Mesendoderm (in vitro differentiated cells): ENCODE data around the gene VTCN1.
A peak's percentile ranks its signal among the peaks of the same experiment; 100 is the strongest.

Source experiments
- DNase-seq: peaks from one replicate; pipeline ENCODE4 v3.0.0; 2013
- H2AK5ac ChIP-seq: 2 replicates; pipeline ENCODE4 v1.6.1; 2013; ENCODE audit warnings: low read length, inconsistent platforms
- H2BK120ac ChIP-seq: 2 replicates; pipeline ENCODE4 v1.6.1; 2013; ENCODE audit warnings: low read depth, mild to moderate bottlenecking, low read length, moderate library complexity, mixed read lengths
- H2BK15ac ChIP-seq: replicated peaks from 2 replicates; pipeline ENCODE4 v1.6.1; 2013; ENCODE audit warnings: low read depth, mild to moderate bottlenecking, moderate library complexity
- H2BK5ac ChIP-seq: 2 replicates; pipeline ENCODE4 v1.6.1; 2013; ENCODE audit warnings: low read length, inconsistent platforms
- H3K18ac ChIP-seq: 2 replicates; pipeline ENCODE4 v1.6.1; 2013; ENCODE audit warnings: mild to moderate bottlenecking, low read length, mixed read lengths
- H3K23ac ChIP-seq: one replicate; pipeline ENCODE4 v1.6.1; 2013; ENCODE audit warnings: low read length
- H3K27ac ChIP-seq: 2 replicates; pipeline ENCODE4 v1.5.1; 2013; ENCODE audit warnings: low read depth, mild to moderate bottlenecking, inconsistent platforms, low read length, moderate library complexity
- H3K27me3 ChIP-seq: 2 replicates; pipeline ENCODE4 v1.6.1; 2013; ENCODE audit warnings: low read length, control low read depth, mild to moderate bottlenecking, inconsistent platforms; ENCODE audit not compliant: insufficient read depth, poor library complexity
- H3K36me3 ChIP-seq: 2 replicates; pipeline ENCODE4 v1.6.1; 2013; ENCODE audit warnings: low read length, inconsistent platforms; ENCODE audit not compliant: control insufficient read depth, insufficient read depth
- H3K4ac ChIP-seq: one replicate; pipeline ENCODE4 v1.6.1; 2013; ENCODE audit warnings: low read depth, mild to moderate bottlenecking, low read length, moderate library complexity
- H3K4me1 ChIP-seq: 2 replicates; pipeline ENCODE4 v1.6.1; 2013; ENCODE audit warnings: low read depth, low read length, inconsistent platforms; ENCODE audit not compliant: control insufficient read depth
- H3K4me2 ChIP-seq: 2 replicates; pipeline ENCODE4 v1.6.1; 2013; ENCODE audit warnings: low read length
- H3K4me3 ChIP-seq: 2 replicates; pipeline ENCODE4 v1.5.1; 2013; ENCODE audit warnings: mild to moderate bottlenecking, low read length
- H3K56ac ChIP-seq: one replicate; pipeline ENCODE4 v1.6.1; 2013; ENCODE audit warnings: low read length
- H3K79me1 ChIP-seq: 2 replicates; pipeline ENCODE4 v1.6.1; 2013; ENCODE audit warnings: low read length, inconsistent platforms
- H3K79me2 ChIP-seq: 2 replicates; pipeline ENCODE4 v1.6.1; 2013; ENCODE audit warnings: mild to moderate bottlenecking, low read length; ENCODE audit not compliant: control insufficient read depth, insufficient read depth
- H3K9ac ChIP-seq: 2 replicates; pipeline ENCODE4 v1.6.1; 2013; ENCODE audit warnings: low read length, inconsistent platforms
- H4K5ac ChIP-seq: one replicate; pipeline ENCODE4 v1.6.1; 2013; ENCODE audit warnings: low read length
- H4K8ac ChIP-seq: one replicate; pipeline ENCODE4 v1.6.1; 2013; ENCODE audit warnings: low read depth, mild to moderate bottlenecking, control low read depth, low read length, moderate library complexity
- WGBS: extraction: QIAGEN DNeasy Blood & Tissue Kit; methylation state at CpG from one replicate; pipeline ENCODE4 v1.1.7; 2013; ENCODE audit warnings: low lambda C conversion rate, missing lambda C conversion rate; ENCODE audit not compliant: insufficient coverage; ENCODE audit errors: extremely low coverage; 5-methylcytosine and 5-hydroxymethylcytosine counted together

The VTCN1 gene

DNA sequence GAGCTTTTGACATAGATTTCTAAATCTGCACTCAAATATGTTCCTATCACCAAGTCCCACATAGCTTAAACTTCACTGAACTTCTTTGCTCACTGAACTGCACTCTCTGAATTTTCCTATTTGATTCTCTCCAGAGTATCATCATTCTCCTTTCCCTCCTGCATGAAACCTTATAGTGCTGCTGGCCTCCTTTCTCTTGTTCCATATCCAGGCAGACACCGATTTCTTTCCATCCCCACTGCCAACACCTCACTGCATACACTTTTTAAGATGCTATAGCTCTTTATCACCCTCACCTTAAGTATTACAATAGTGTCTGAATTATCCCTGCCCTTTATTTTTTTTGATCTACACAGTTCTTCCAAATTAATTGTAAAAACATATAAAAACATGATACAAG lies 86.1 kb downstream of the VTCN1 start:
- H3K79me2 ChIP-seq: no peaks in the 10 kb centered on the region
- no CpG with 5 or more reads among the region's 1 CpG for WGBS

DNA sequence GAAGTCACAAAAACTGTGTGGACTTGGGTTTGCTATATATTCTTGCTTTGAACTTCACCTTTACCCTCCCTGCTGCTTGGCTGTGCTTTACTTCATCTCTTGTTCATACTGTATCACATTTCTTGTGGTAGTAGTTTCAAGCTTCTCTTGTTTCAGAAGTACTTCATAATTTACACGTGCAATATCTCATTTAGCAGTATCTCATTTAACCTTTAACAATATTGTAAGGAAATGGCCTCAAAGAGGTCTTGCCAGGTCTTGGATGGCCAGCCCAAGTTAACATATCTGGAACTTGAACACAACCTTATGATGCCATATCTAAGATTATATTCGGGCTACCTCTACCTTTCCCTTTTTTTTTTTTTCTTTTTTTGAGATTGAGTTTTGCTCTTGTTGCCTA lies 87.5 kb downstream of the VTCN1 start:
- Histone ChIP-seq H3K79me2 (no peaks in the 10 kb centered on the region), H3K79me1 (no peaks in the 10 kb centered on the region), H2BK120ac (no peak overlapping the region), H3K4me1 (peaks cover 4% of the 10 kb centered on the region), H4K5ac (no peak overlapping the region), H3K27ac (no peak overlapping the region), H2AK5ac (no peak overlapping the region), H3K36me3 (no peaks in the 10 kb centered on the region), H2BK15ac (no peak overlapping the region), H3K4me2 (no peak overlapping the region), H3K4ac (no peak overlapping the region), H3K56ac (no peak overlapping the region), H3K23ac (no peak overlapping the region), H4K8ac (no peak overlapping the region), H3K18ac (no peak overlapping the region), H3K27me3 (no peaks in the 10 kb centered on the region), H3K4me3 (no peak overlapping the region), H3K9ac (no peak overlapping the region), H2BK5ac (no peak overlapping the region)
- DNase-seq: no peak
- no CpG with 5 or more reads among the region's 2 CpGs for WGBS

More for the DNA sequence above, 86.1 kb downstream of the VTCN1 start:
- Histone ChIP-seq H4K5ac (no peak overlapping the region), H3K27ac (no peak overlapping the region), H3K56ac (no peak overlapping the region), H2BK5ac (no peak overlapping the region), H3K79me1 (no peaks in the 10 kb centered on the region), H3K36me3 (no peaks in the 10 kb centered on the region), H2BK15ac (no peak overlapping the region), H4K8ac (no peak overlapping the region), H3K9ac (no peak overlapping the region), H3K27me3 (no peaks in the 10 kb centered on the region), H2BK120ac (no peak overlapping the region), H3K4me2 (no peak overlapping the region), H3K4me3 (no peak overlapping the region), H3K23ac (no peak overlapping the region), H3K4me1 (peaks cover 4% of the 10 kb centered on the region), H3K4ac (no peak overlapping the region), H2AK5ac (no peak overlapping the region), H3K18ac (no peak overlapping the region)
- DNase-seq: no peak

DNA sequence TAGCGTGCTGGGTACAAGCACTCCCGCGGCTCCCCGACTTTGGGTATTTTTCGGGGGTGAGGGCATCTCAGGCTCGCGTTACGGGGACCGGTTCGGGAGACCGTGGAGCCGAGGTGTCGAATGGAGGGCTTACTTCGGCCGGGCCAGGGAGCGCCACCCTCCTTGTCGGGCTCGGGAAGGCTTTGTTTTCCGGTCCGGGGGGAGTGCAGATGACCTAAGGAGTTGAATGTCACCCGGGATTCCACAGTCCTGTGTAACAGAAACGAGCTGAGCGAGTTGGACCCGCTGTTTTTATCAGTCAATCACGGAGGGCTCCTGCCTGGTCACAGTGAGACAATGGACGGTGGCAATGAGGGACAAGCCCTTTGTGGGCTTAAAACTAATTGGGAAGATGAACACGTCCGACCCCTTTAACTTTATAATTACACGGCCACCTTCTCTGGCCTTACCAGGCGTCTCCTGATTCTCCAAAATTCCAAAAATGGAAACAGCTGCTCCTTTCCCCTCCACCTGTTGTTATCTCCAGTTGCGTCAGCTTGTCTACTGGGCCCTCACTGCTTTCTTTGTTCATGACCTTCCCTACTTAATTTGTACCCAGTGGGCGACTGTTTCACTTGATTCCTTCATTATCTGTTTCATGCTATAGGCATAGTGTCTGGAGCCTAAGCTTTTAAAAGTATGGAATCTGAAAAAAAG lies 88.2 kb downstream of the VTCN1 start:
- H2BK5ac ChIP-seq: peak overlapping the region; percentile 20
- H3K27me3 ChIP-seq: no peaks in the 10 kb centered on the region
- H2AK5ac ChIP-seq: no peak overlapping the region
- peak overlapping the region; percentile 80 for H3K9ac ChIP-seq
- no peaks in the 10 kb centered on the region for H3K79me2 ChIP-seq
- no CpG with 5 or more reads among the region's 32 CpGs for WGBS
- no peak overlapping the region for H3K27ac ChIP-seq
- peak; percentile 72 for DNase-seq
- no peaks in the 10 kb centered on the region for H3K36me3 ChIP-seq
- peak overlapping the region; percentile 27 for H3K4me2 ChIP-seq
- H3K56ac ChIP-seq: peak overlapping the region; percentile 76
- peak overlapping the region; percentile 82 for H3K4ac ChIP-seq
- H4K5ac ChIP-seq: peak overlapping the region; percentile 68
- H2BK120ac ChIP-seq: no peak overlapping the region
- H3K18ac ChIP-seq: peak overlapping the region; percentile 65
- H3K4me3 ChIP-seq: no peak overlapping the region
- no peak overlapping the region for H3K23ac ChIP-seq
- peak overlapping the region; percentile 93 for H4K8ac ChIP-seq
- H2BK15ac ChIP-seq: no peak overlapping the region
- peaks cover 4% of the 10 kb centered on the region for H3K4me1 ChIP-seq
- no peaks in the 10 kb centered on the region for H3K79me1 ChIP-seq

DNA sequence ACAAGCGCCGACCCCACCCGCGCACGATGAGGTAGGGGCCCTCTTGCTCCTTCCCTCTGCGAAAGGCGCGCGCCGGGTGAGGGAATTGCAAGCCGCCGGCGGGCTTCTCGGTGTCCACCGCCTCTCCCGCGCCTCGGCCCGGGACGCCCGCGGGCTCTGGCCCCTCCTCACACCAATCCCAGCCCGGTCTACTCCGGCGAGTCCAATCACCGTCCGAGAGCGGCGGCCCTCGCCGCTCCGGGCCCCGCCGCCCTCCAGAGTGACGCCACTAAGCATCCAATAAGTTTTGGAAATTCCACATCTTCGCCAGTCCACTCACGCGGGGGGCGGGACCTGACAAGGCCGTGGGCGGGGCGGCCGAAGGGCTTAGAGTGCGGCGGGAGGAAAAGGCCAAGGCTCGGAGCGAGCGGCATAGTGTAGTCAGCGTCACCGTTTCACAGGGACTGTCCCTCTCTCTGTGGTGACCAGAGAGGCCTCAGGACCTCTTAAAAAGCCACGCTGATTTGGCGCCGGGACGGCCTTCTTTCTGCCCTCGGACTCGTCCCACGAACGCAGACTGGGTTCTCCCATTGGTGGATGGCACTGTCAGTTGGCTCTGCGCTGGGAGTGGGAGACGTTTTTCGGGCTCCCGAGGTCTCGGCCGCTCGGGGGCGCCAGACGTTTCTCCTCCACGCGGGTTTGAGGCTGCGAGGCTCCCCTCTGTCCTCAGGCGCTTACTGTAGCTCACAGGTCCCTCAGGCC lies 89.0 kb downstream of the VTCN1 start, which contains the start of gene TRIM45:
Gene TRIM45, minus strand, starts transcription at position 161 of the 741 bp plus-strand sequence. CDS start 548 bp downstream, outside the sequence.
- peak within 1 kb of the TSS; percentile 88 for H3K27ac ChIP-seq
- H3K56ac ChIP-seq: peak within 1 kb of the TSS; percentile 93
- no CpG with 5 or more reads among the region's 71 CpGs for WGBS
- H4K5ac ChIP-seq: peak within 1 kb of the TSS; percentile 68
- peak within 1 kb of the TSS; percentile 82 for H3K4ac ChIP-seq
- H2BK120ac ChIP-seq: no peak within 1 kb of the TSS
- H3K4me3 ChIP-seq: peak within 1 kb of the TSS; percentile 82
- H3K18ac ChIP-seq: peak within 1 kb of the TSS; percentile 78
- H3K79me1 ChIP-seq: no peaks in the 10 kb centered on the region
- H2AK5ac ChIP-seq: no peak within 1 kb of the TSS
- peak within 1 kb of the TSS; percentile 83 for H3K9ac ChIP-seq
- no peak within 1 kb of the TSS for H2BK15ac ChIP-seq
- H2BK5ac ChIP-seq: peak within 1 kb of the TSS; percentile 44
- H3K4me1 ChIP-seq: peaks cover 4% of the 10 kb centered on the region
- no peaks in the 10 kb centered on the region for H3K27me3 ChIP-seq
- no peaks in the 10 kb centered on the region for H3K36me3 ChIP-seq
- peak within 1 kb of the TSS; percentile 87 for H3K4me2 ChIP-seq
- peak; percentile 97 for DNase-seq
- peak within 1 kb of the TSS; percentile 93 for H4K8ac ChIP-seq
- H3K23ac ChIP-seq: peak within 1 kb of the TSS; percentile 51
- no peaks in the 10 kb centered on the region for H3K79me2 ChIP-seq

DNA sequence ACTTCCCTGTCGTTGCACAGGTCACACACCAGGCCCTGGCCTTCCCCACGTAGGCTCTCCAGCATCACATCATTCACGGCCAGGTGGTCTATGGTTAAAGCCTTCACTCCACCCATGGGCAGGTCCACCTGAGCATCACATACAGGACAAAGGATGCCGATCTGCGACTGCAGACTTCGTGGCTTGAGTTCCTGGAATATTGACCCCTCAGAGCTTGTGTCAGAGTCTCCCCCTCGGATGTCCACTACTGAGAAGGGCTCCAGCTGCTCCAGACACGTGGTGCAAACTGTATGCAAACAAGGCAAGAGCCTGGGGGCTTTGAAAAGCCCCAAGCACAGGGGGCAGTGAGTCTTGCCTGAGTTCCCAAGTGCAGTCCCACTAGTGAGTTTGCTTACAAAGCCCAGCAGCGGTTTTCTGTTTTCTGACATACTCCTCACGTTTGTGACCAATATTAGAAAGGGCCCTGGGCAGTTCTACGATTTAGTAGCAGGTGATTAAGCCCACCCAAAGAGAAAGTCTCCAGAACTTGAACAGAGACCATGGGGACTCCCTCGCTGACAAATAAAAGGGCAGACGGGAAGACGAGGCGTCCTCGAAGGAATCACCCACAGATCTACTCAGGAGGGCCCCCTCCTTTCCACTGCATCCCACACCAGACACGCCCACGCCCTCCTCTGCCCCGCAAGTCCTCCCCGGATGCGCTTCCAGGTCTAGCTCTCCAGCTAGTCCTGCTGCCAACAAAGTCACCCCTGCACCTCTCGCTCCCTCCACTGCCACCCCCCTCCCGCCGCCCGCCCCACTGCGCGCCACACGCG lies 89.7 kb downstream of the VTCN1 start:
- H2BK15ac ChIP-seq: no peak overlapping the region
- peaks cover 4% of the 10 kb centered on the region for H3K4me1 ChIP-seq
- H3K36me3 ChIP-seq: no peaks in the 10 kb centered on the region
- H2AK5ac ChIP-seq: no peak overlapping the region
- H3K27me3 ChIP-seq: no peaks in the 10 kb centered on the region
- no peak overlapping the region for H4K8ac ChIP-seq
- DNase-seq: peak; percentile 28
- H3K4me3 ChIP-seq: peak overlapping the region; percentile 60
- no CpG with 5 or more reads among the region's 29 CpGs for WGBS
- no peaks in the 10 kb centered on the region for H3K79me2 ChIP-seq
- H2BK5ac ChIP-seq: no peak overlapping the region
- H3K79me1 ChIP-seq: no peaks in the 10 kb centered on the region
- H3K9ac ChIP-seq: peak overlapping the region; percentile 83
- H4K5ac ChIP-seq: no peak overlapping the region
- H3K18ac ChIP-seq: peak overlapping the region; percentile 78
- no peak overlapping the region for H3K4ac ChIP-seq
- H3K27ac ChIP-seq: no peak overlapping the region
- H3K4me2 ChIP-seq: peak overlapping the region; percentile 87
- H3K23ac ChIP-seq: peak overlapping the region; percentile 51
- no peak overlapping the region for H2BK120ac ChIP-seq
- H3K56ac ChIP-seq: peak overlapping the region; percentile 93
